ENCODE measurements around the gene CDH4. TPM values are rescaled to one million over a fixed set of nuclear protein-coding genes. Genes with fewer than 3 reads are reported as not detected.

CDH4 gene
- total RNA-seq, 1 experiment from 2014 or later = 3.8 TPM

DNA sequence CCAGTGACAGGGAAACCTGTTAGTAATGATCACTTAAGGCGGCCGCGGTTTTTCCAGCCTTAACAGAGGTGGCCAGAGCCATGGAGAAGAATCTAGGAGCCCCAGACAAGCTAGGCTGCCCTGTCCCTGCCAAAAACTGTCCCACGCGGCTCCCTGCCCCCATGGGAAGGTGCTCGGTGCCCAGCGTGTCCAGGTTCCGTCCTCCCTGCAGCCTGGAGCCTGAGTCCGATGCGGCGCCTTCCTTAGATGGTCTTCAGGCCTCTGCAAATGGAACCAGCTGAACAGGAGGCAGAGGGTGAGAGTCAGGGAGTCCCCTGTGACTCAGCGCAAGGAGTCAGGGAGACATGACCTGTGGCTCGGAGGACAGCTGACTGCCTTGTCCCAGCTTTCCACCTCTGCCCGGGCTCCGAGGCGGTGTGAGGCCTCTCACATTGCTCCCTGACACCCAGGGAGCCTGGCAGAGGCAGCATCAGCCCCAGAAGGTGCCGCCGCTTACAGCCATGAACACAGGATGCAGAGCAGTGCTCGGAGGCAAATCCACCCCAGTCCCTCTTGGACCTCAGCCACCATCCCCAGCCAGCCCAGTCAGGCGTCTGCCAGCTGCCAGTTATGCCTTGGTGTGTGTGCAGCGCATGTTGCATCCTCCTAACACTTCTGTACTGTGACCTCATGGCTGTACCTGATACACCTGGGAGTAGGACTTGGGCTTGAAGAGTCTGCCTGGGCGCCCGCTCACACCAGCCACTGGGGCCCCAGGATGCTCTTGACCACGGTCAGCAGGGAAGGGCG lies 377.7 kb downstream of the CDH4 start:
- DNase-seq (ENCODE audit: low read depth) = peak; percentile 50

GRCh38 chr20:61630391-61630650 lies 378.3 kb downstream of the CDH4 start:
- DNase-seq (ENCODE audit: low read depth) = no peak

DNA sequence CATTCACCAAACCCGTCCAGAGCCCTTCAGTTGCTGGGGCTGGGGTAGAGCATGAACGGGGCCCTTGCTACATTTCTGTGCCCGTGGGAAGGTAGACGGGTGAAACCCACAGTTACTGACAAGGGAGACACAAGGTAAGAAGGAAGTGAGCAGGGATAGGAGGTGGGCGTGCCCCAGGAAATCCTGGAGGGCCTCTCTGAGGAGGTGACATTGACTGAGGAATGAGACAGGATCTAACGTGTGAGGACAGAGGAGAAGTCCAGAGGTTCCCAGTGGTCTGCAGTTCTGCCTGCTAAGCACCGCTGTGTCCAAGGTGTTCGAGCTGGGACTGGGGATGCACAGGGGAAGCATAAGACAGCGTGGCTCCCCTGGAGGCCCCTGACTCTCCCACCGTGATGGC lies 378.8 kb downstream of the CDH4 start:
- DNase-seq (ENCODE audit: low read depth) = no peak

GRCh38 chr20:61631751-61632150 lies 379.7 kb downstream of the CDH4 start:
- DNase-seq (ENCODE audit: low read depth) = no peak

DNA sequence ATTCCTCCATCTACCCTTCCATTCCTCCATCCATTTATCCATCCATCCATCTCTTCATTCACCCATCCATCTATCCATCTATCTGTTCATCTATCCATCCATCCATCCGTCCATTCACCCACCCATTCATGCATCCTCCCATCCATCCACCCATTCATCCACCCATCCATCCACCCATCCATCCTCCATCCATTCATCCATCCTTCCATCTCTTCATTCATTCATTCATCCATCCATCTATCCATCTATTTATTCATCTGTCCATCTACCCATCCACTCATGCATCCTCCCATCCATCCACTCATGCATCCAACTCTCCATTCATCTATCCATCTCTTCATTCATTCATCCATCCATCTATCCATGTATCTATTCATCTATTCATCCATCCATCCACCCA lies 380.9 kb downstream of the CDH4 start:
- no peak for DNase-seq (ENCODE audit: low read depth)

DNA sequence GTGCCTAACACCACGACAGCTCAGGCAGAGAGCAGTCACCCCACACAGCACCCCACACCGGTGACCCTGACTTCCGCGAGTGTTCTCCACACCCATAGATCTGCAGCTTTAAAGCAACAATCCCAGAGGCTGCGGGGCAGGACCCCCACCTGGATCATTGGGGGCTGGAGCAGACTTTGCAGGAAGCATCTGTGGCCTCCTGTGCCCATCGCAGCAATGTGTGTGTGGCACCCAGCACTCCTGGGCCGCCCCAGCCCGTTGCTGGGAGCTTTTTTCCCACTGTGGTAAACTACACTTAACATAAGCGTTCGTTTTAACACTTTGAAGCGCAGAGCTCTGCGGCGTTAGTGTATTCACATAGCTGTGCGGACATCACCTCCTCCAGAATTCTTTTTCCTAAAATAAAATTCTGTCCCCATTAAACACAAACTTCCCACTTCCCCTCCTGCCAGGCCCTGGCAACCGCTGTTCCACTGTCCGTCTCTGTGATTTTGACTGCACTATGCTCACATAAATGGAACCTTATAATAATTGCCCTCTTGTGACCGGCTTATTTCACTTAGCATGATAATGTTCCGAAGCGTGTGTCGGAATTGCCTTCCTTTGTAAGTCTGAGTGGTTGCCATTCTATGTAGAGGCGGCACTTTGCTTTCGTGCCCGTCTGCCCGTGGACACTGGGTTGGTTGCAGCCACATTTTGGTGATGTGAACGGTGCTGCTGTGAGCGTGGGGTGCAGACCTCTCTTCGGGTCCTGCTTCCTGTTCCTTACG lies 382.5 kb downstream of the CDH4 start:
- no peak for DNase-seq (ENCODE audit: low read depth)

GRCh38 chr20:61635721-61636455 lies 383.8 kb downstream of the CDH4 start:
- no peak for DNase-seq (ENCODE audit: low read depth)

GRCh38 chr20:61636531-61637116 lies 384.6 kb downstream of the CDH4 start:
- no peak for DNase-seq (ENCODE audit: low read depth)

DNA sequence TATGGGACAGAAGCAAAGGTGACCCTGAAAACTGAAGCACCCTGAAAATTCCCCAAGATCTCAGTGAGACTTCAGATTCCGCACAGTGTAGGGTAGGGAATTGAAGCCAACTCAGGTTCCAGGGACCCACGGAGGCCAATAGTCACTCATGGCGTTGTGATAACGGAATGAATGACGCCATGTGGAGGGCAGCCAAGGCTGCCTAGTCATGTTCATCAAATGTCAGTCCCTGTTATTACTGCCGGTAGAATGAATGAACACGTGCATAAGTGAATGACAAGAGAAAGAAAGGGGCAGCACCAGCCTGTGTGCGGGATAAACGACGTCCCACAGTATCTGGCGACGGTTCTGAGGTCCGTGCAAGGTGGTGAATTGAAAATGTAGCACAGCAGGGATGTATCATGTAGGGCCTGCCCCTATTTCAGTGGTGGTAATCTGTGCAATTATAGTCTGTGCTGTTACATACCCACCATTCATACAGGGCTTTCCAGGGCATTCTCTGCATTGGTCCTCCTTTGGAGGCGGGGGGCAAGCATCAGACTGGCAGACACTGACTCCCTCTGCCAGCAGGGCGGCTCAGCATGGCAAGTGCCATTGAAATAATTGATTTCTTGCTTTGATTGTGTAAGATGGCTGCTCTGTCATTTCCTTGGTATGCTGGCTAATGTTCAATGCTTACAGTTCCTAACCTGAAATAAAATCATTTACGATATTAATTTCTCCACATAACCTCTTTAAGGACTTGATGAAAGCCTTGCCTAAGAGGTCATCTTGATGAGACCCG lies 386.9 kb downstream of the CDH4 start:
- DNase-seq (ENCODE audit: low read depth) = peak; percentile 46

DNA sequence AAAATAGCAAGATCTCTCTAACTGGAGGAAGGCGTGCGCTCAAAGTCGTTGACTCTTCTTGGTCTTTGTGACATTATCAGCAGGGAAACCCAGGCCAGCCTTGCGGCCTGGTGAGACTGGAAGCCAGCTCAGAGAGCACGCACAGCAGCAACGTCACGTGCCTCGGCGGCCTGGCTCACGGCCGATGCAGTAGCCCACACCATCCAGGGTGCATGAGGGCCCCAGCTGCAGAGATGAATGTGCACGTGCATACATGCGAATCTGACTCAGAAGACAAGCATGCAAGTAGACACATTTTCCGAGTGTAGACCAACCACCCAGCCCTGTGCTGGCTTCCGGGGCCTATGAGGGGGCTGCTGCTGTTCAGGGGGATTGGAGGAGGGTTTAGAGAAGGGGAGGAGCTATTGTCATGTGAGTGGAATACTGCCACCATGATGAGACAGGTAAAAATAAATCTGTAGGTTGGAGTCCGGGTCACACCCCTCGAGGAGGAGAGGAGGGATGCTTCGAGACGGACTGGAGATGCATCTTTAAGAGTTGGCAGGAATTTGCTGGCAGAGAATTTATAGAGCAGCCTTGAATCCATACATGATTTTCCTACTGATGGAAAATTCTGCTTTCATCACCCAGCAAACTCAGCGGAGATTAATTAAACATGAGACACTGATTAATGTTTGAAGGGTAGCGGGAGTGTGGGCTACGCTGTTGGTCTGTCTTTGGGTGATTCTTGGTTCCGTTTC lies 388.2 kb downstream of the CDH4 start:
- DNase-seq (ENCODE audit: low read depth) = peak; percentile 90

- DNase-seq (ENCODE audit: low read depth) = no peak
Observed at GRCh38 chr20:61640871-61641245, 388.8 kb downstream of the CDH4 start.

GRCh38 chr20:61643656-61644377 lies 391.8 kb downstream of the CDH4 start:
- no peak for DNase-seq (ENCODE audit: low read depth)

DNA sequence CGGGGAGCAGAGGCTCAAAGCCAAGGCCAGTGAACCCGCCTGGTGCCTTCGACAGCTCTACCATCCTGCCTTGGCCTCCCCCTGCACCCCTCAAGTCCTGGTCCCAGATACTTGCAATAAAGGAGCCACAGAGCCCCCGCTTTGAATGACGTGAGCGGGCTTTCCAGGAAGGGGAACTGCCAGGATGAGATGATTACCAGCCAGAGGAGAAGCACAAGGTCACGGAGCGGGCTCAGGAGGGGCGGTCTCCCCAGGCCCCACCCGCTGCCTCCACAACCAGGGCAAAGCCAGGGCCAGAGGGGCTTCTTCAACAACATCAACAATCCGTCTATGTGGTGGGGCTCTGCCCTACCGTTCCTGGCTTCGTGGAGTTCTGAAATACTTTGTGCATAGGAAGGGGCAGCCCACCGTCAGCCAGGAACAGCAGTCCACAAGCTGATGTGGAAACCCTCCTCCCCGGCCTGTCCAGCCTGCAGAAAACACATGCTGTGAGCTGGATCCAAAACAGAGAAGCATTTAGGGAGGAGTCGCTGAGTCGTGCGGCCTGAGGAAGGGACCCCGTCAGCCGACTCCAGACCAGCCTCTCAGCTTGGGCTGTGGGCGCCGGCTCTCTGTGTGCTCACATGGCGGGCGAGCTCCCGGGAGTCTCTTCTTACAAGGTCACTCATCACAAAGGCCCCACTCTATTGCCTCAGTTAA lies 392.5 kb downstream of the CDH4 start:
- DNase-seq (ENCODE audit: low read depth) = no peak

DNA sequence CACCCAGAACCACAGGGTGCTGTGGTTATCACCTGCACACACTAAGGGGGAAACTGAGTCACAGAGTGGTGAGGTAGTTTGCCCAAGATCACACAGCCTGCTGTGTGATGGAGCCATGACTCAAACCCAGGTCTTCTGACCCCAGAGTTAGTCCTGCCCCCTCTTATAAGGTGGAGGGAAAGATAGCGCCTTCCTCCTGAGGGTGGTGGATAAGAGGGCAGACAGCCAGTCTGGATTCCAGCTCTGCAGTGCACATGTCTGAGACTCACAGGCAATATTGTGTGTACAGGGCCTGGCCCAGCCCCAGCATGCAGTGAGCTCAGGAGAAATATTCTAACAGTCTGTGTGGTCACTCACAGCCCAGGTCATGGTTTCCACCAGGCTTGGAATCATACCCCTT lies 393.7 kb downstream of the CDH4 start:
- DNase-seq (ENCODE audit: low read depth) = no peak

DNA sequence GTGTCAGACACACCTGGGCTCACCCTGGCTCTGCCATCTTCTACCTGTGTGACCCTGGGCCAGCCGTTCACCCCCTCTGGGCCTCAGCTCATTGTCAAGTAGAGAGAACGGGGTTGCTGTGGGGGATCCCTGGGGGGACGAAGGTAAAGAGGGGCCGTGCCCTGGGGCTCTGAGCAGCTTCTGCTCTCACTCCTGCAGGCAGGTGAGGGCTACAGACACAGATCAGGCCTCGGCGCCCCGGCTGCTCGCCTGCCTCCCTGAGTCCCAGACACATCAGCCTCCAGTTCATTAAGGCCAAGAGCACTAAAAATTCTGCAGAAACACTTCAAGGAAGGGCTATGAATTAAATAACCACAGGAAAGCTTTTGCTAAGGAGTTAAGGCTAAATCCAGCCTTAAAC lies 394.4 kb downstream of the CDH4 start:
- DNase-seq (ENCODE audit: low read depth) = no peak

GRCh38 chr20:61646986-61647385 lies 394.9 kb downstream of the CDH4 start:
- DNase-seq (ENCODE audit: low read depth) = no peak

DNA sequence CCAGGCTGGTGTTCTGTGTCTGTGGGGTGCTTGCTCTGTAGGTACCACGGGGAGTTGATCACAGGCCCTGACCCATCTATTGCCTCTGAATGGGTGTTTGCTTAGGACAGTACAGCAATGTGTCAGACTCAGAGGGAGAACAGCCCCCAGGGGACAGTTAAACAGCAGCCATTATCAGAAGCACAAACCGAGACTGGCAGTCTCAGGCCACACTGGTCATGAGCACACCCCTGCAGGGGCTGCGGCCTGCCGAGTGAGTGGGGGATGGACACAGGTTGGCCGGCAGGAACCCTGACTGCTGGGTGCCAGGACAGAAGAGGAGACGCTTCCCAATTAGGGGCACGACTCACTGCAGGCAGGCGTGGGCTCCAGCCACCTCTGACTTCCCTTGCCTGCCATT lies 395.6 kb downstream of the CDH4 start:
- no peak for DNase-seq (ENCODE audit: low read depth)

DNA sequence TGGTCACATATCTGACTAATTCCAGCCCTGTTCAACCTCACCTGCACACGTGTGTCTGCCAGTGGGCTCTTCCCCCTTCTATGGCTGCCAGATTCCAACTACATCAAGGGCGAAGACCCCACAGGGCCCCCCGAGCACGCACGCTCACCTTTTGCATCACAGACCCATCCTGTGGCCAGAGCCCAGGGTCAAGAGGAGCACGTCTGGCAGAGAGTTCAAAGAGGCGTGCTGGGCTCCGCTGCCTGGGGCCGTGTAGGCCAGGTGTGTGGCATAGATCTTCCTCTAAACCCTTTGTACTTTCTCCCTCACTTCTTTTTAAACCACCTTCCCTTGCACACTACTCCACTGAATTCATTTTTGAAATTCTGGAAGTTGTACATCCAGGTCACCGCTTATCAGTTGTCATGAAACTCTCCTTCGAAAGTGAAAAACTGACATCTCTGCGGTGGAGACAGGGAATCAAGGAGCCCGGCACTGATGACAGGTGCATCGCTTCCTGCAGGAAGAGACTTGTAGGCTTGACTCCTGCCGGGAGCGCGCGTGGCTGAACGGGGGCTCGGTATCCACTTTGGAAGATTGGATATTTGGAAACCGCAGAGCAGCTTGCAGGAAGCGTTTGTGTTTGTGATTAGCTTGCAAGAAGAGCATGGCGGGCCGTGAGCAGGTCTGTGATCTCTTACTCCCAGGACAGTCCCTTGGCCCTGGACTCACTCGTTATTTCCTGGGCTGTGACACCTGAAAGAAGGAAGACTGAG lies 397.2 kb downstream of the CDH4 start:
- DNase-seq (ENCODE audit: low read depth) = no peak

- no peak for DNase-seq (ENCODE audit: low read depth)
Observed at GRCh38 chr20:61649860-61650162, 397.8 kb downstream of the CDH4 start.

Measured in Daoy (cell line).